GM18502 (cell line): Measurements from ENCODE around the gene DET1.
"Not testable (repeated sequence)": the region's sequence is repeated elsewhere in the genome, so short reads cannot be mapped to it uniquely, and the experiment has no call there.

Experiments used
- ATAC-seq: cut with Tn5 transposase; IDR thresholded peaks from one replicate; pipeline ENCODE4 v1.9.1; 2021; ENCODE audit warnings: mild to moderate bottlenecking; ENCODE audit not compliant: unreplicated experiment, poor library complexity

The DET1 gene

GRCh38 chr15:88469321-88469720 is 77.2 kb downstream of the DET1 start:
- ATAC-seq: no peak

GRCh38 chr15:88468721-88469120 is 77.8 kb downstream of the DET1 start:
- not testable (repeated sequence) for ATAC-seq

GRCh38 chr15:88467935-88468528 is 78.4 kb downstream of the DET1 start:
- ATAC-seq: peak; percentile 13

- peak; percentile 90 for ATAC-seq
These were observed 79.2 kb downstream of the DET1 start, which contains the start of the genes MRPL46 and MRPS11 for GRCh38 chr15:88467073-88467934. TSS of gene MRPL46 (minus strand) at chr15:88467388. CDS start at chr15:88467377, 11 bp downstream. TSS of gene MRPS11 (plus strand) at chr15:88467708. CDS start at chr15:88467718, 10 bp downstream.

- ATAC-seq: no peak
These were observed 80.8 kb downstream of the DET1 start for GRCh38 chr15:88465633-88466224.

GRCh38 chr15:88463870-88464532 is 82.5 kb downstream of the DET1 start:
- no peak for ATAC-seq
